PC-3 (cell line): ENCODE data around the gene PDE9A. TPM values are rescaled to one million over a fixed set of nuclear protein-coding genes. Genes with fewer than 3 reads are reported as not detected.

ENCODE experiments used
- ATAC-seq: fragments of 200-7000 bp; cut with Tn5 transposase; 2 replicates; pipeline ENCODE4 v1.9.1; 2020; ENCODE audit warnings: mild to moderate bottlenecking, moderate library complexity
- BruUV-seq: library from RNA; stranded (reverse); fragments of 400-500 nt; replicated peaks from 2 replicates; lab custom pipeline; 2021; lab: Mats Ljungman, UMichigan
- CTCF ChIA-PET: fragments of 300-600 bp; sonication (Branson Sonifier 250); formaldehyde crosslinking; loops from one replicate; lab custom pipeline; 2022; ENCODE audit warnings: antibody characterized with exemption; lab: Charles Lee
- POLR2A ChIA-PET: fragments of 300-600 bp; sonication (Branson Sonifier 250); formaldehyde crosslinking; loops from one replicate; lab custom pipeline; 2022; ENCODE audit warnings: antibody characterized with exemption; ENCODE audit not compliant: unreplicated experiment; lab: Charles Lee
- DNase-seq: peaks from one replicate; pipeline ENCODE4 v3.0.0-alpha.2; 2015
- H2AFZ ChIP-seq: fragments of 300-600 bp; sonication (generic); 2 replicates; pipeline ENCODE4 v1.6.0; 2016; ENCODE audit warnings: antibody characterized with exemption, low read length
- H3F3A ChIP-seq: fragments of 300-600 bp; sonication (generic); one replicate; pipeline ENCODE4 v1.6.0; 2017; ENCODE audit warnings: antibody characterized with exemption, low read length, control low read depth, mild to moderate bottlenecking; ENCODE audit not compliant: unreplicated experiment
- H3K27ac ChIP-seq: fragments of 300-600 bp; sonication (generic); 2 replicates; pipeline ENCODE4 v1.5.1; 2016; ENCODE audit warnings: mild to moderate bottlenecking, low read length
- H3K27me3 ChIP-seq: fragments of 300-600 bp; sonication (generic); 2 replicates; pipeline ENCODE4 v1.6.1; 2016; ENCODE audit warnings: low read length, mixed read lengths
- H3K36me3 ChIP-seq: fragments of 300-600 bp; sonication (generic); 2 replicates; pipeline ENCODE4 v1.6.1; 2016; ENCODE audit warnings: low read depth, mixed run types, low read length, mixed read lengths
- H3K4me1 ChIP-seq: fragments of 300-600 bp; sonication (generic); 2 replicates; pipeline ENCODE4 v1.5.1; 2016; ENCODE audit warnings: low read length; ENCODE audit not compliant: insufficient read depth
- H3K4me2 ChIP-seq: fragments of 300-600 bp; sonication (generic); 2 replicates; pipeline ENCODE4 v1.6.0; 2016; ENCODE audit warnings: low read length
- H3K4me3 ChIP-seq: fragments of 300-600 bp; sonication (generic); 2 replicates; pipeline ENCODE4 v1.5.1; 2016; ENCODE audit warnings: mild to moderate bottlenecking, low read length, mixed read lengths
- H3K79me2 ChIP-seq: fragments of 300-600 bp; sonication (generic); 2 replicates; pipeline ENCODE4 v1.6.1; 2017; ENCODE audit warnings: low read length, mixed read lengths
- H3K9ac ChIP-seq: fragments of 300-600 bp; sonication (generic); 2 replicates; pipeline ENCODE4 v1.6.0; 2016; ENCODE audit warnings: mild to moderate bottlenecking, low read length
- H3K9me2 ChIP-seq: fragments of 300-600 bp; sonication (generic); replicated peaks from 2 replicates; pipeline ENCODE4 v1.6.1; 2016; ENCODE audit warnings: mixed run types, low read length, mixed read lengths
- H3K9me3 ChIP-seq: fragments of 300-600 bp; sonication (generic); 2 replicates; pipeline ENCODE4 v1.6.1; 2016; ENCODE audit warnings: low read length, mixed read lengths
- H4K20me1 ChIP-seq: fragments of 300-600 bp; sonication (generic); 2 replicates; pipeline ENCODE4 v1.6.1; 2016; ENCODE audit warnings: low read length, mixed read lengths
- CTCF ChIP-seq: fragments of 300-600 bp; sonication (generic); conservative IDR thresholded peaks from 2 replicates; pipeline ENCODE4 v1.5.1; 2017; ENCODE audit warnings: antibody characterized with exemption, low read depth, mild to moderate bottlenecking, low read length
- EZH2 ChIP-seq: fragments of 300-600 bp; sonication (generic); IDR thresholded peaks from one replicate; pipeline ENCODE4 v1.6.1; 2017; ENCODE audit warnings: antibody characterized with exemption, mild to moderate bottlenecking, low read length; ENCODE audit not compliant: unreplicated experiment
- EZH2phosphoT487 ChIP-seq: fragments of 300-600 bp; sonication (generic); IDR thresholded peaks from 2 replicates; pipeline ENCODE4 v1.6.1; 2018; ENCODE audit warnings: mild to moderate bottlenecking, antibody characterized with exemption, low read length, borderline replicate concordance
- intact Hi-C: fragments of 100-400 bp; cut with micrococcal nuclease; formaldehyde crosslinking; loops from 2 replicates; pipeline ENCODE4 v1.9.0; 2023
- total RNA-seq: library from RNA; depleted of rRNA; stranded (reverse); fragments of >200 nt; gene quantifications from 2 replicates; pipeline ENCODE4 v1.2.3, GENCODE V29; 2014

The PDE9A gene
- total RNA-seq, 1 experiment from 2014 or later: 0.33 TPM

- Histone ChIP-seq H3K9me2 (no peaks in the 10 kb centered on the region), H3K27me3 (0 out of 2 replicates have a peak, but pooled peaks cover under 1% of the 10 kb centered on the region), H3K4me2 (no peak overlapping the region), H3K9ac (no peak overlapping the region), H3K4me3 (no peak overlapping the region), H3K9me3 (no peaks in the 10 kb centered on the region), H3K27ac (no peak overlapping the region), H3K79me2 (no peaks in the 10 kb centered on the region), H3F3A (no peaks in the 10 kb centered on the region), H3K36me3 (no peaks in the 10 kb centered on the region), H3K4me1 (peaks cover 11% of the 10 kb centered on the region), H4K20me1 (no peaks in the 10 kb centered on the region), H2AFZ (no peak overlapping the region)
- DNase-seq (no peak), ATAC-seq (no peak)
- intact Hi-C loops: no loop called here
- POLR2A ChIA-PET: no interaction called here
- no TSS peak for BruUV-seq
- no peak for TF ChIP-seq EZH2
- no peak for TF ChIP-seq CTCF
- no peak for TF ChIP-seq EZH2phosphoT487
- CTCF ChIA-PET: no interaction called here
Measured at GRCh38 chr21:42688841-42689371, 35.5 kb downstream of the PDE9A start.

- POLR2A ChIA-PET: no interaction called here
- CTCF ChIA-PET: no interaction called here
- H3K27me3 ChIP-seq: peaks cover 11% of the 10 kb centered on the region
Measured at GRCh38 chr21:42690586-42690985, 37.2 kb downstream of the PDE9A start.

GRCh38 chr21:42691901-42692559 lies 38.6 kb downstream of the PDE9A start:
- H3K27ac ChIP-seq: no peak overlapping the region
- peaks cover 23% of the 10 kb centered on the region for H3K27me3 ChIP-seq
- no peaks in the 10 kb centered on the region for H3F3A ChIP-seq
- no peak overlapping the region for H3K9ac ChIP-seq
- no peaks in the 10 kb centered on the region for H3K36me3 ChIP-seq
- ATAC-seq: no peak
- CTCF ChIA-PET: no interaction called here
- H3K9me3 ChIP-seq: no peaks in the 10 kb centered on the region
- TF ChIP-seq EZH2 (no peak), EZH2phosphoT487 (no peak), CTCF (no peak)
- intact Hi-C loops: no loop called here
- H3K4me3 ChIP-seq: no peak overlapping the region
- H2AFZ ChIP-seq: no peak overlapping the region
- H4K20me1 ChIP-seq: no peaks in the 10 kb centered on the region
- no peaks in the 10 kb centered on the region for H3K79me2 ChIP-seq
- no peak overlapping the region for H3K4me2 ChIP-seq
- no peaks in the 10 kb centered on the region for H3K9me2 ChIP-seq
- POLR2A ChIA-PET: interaction anchor here (0.6 kb wide), 1 partner anchor 104 kb away, joined by 6 read pairs; no protein-coding TSS in a partner anchor
- no TSS peak for BruUV-seq
- no peak for DNase-seq
- H3K4me1 ChIP-seq: no peaks in the 10 kb centered on the region

More at GRCh38 chr21:42690586-42690985, 37.2 kb downstream of the PDE9A start:
- Histone ChIP-seq H3K4me3 (no peak overlapping the region), H4K20me1 (no peaks in the 10 kb centered on the region), H3K4me1 (no peaks in the 10 kb centered on the region), H3K27ac (no peak overlapping the region), H2AFZ (no peak overlapping the region), H3F3A (no peaks in the 10 kb centered on the region), H3K9me2 (no peaks in the 10 kb centered on the region), H3K36me3 (no peaks in the 10 kb centered on the region), H3K4me2 (no peak overlapping the region), H3K79me2 (no peaks in the 10 kb centered on the region), H3K9me3 (no peaks in the 10 kb centered on the region), H3K9ac (no peak overlapping the region)
- TF ChIP-seq EZH2: no peak
- ATAC-seq (no peak), DNase-seq (no peak)
- BruUV-seq: no TSS peak
- intact Hi-C loops: no loop called here
